SK-N-SH treated with all-trans-retinoic acid at 6 μM for 48 hours (cell line): ENCODE results near the gene FBXW4.
"Not testable (repeated sequence)": the region's sequence is repeated elsewhere in the genome, so short reads cannot be mapped to it uniquely, and the experiment has no call there.

Source experiments
- ATAC-seq: fragments of 200-7000 bp; cut with Tn5 transposase; 3 replicates; pipeline ENCODE4 v1.9.1; 2020; ENCODE audit warnings: mild to moderate bottlenecking, moderate library complexity
- ARNTL ChIP-seq: fragments of 450-650 bp; formaldehyde crosslinking; IDR thresholded peaks from 2 replicates; pipeline ENCODE4 v1.5.0; 2020; ENCODE audit warnings: low read depth, mild to moderate bottlenecking, moderate library complexity, borderline replicate concordance
- BACH2 ChIP-seq: fragments of 250-450 bp; sonication (Bioruptor Pico); IDR thresholded peaks from 2 replicates; pipeline ENCODE4 v1.9.0; 2021; ENCODE audit warnings: mild to moderate bottlenecking, borderline replicate concordance
- ESRRG ChIP-seq: fragments of 250-450 bp; sonication (Bioruptor Pico); IDR thresholded peaks from 2 replicates; pipeline ENCODE4 v1.6.1; 2021; ENCODE audit warnings: mild to moderate bottlenecking
- GLIS3 ChIP-seq: fragments of 250-450 bp; sonication (Bioruptor Pico); IDR thresholded peaks from 2 replicates; pipeline ENCODE4 v1.5.0; 2020; ENCODE audit warnings: mild to moderate bottlenecking, moderate library complexity
- ISL1 ChIP-seq: fragments of 250-450 bp; sonication (Bioruptor Pico); IDR thresholded peaks from 2 replicates; pipeline ENCODE4 v2.1.2; 2022; ENCODE audit warnings: mild to moderate bottlenecking, moderate library complexity
- OSR1 ChIP-seq: fragments of 250-450 bp; sonication (Bioruptor Pico); IDR thresholded peaks from 2 replicates; pipeline ENCODE4 v1.8.0; 2022; ENCODE audit warnings: moderate library complexity, mild to moderate bottlenecking, inconsistent platforms
- RARB ChIP-seq: fragments of 250-450 bp; sonication (Bioruptor Pico); IDR thresholded peaks from 2 replicates; pipeline ENCODE4 v1.8.0; 2021; ENCODE audit warnings: mild to moderate bottlenecking, moderate library complexity
- SNAI2 ChIP-seq: fragments of 250-450 bp; sonication (Bioruptor Pico); IDR thresholded peaks from 2 replicates; pipeline ENCODE4 v1.5.0; 2020; ENCODE audit warnings: mild to moderate bottlenecking, moderate library complexity
- TCF4 ChIP-seq: fragments of 250-450 bp; sonication (Bioruptor Pico); IDR thresholded peaks from 2 replicates; pipeline ENCODE4 v1.8.0; 2021; ENCODE audit warnings: mild to moderate bottlenecking, moderate library complexity, borderline replicate concordance
- TOX ChIP-seq: fragments of 250-450 bp; sonication (Bioruptor Pico); IDR thresholded peaks from 2 replicates; pipeline ENCODE4 v1.8.0; 2021; ENCODE audit warnings: mild to moderate bottlenecking, moderate library complexity, borderline replicate concordance
- ZC3H10 ChIP-seq: fragments of 250-450 bp; sonication (Bioruptor Pico); IDR thresholded peaks from 2 replicates; pipeline ENCODE4 v1.5.1; 2021; ENCODE audit warnings: mild to moderate bottlenecking, moderate library complexity
- ZFP30 ChIP-seq: fragments of 450-650 bp; formaldehyde crosslinking; IDR thresholded peaks from 2 replicates; pipeline ENCODE4 v1.5.0; 2022; ENCODE audit warnings: mild to moderate bottlenecking, moderate library complexity
- ZNF565 ChIP-seq: fragments of 450-650 bp; formaldehyde crosslinking; conservative IDR thresholded peaks from 2 replicates; pipeline ENCODE4 v1.5.0; 2020; ENCODE audit warnings: low read depth, mild to moderate bottlenecking, moderate library complexity
- TF ChIP-seq, protein P1 (sequence below): fragments of 250-450 bp; sonication (Bioruptor Pico); IDR thresholded peaks from 2 replicates; pipeline ENCODE4 v1.8.0; 2020; ENCODE audit warnings: mild to moderate bottlenecking, moderate library complexity, borderline replicate concordance
- TF ChIP-seq, protein P2 (sequence below): fragments of 250-450 bp; sonication (Bioruptor Pico); IDR thresholded peaks from 2 replicates; pipeline ENCODE4 v1.5.1; 2020; ENCODE audit warnings: low read depth, mild to moderate bottlenecking, moderate library complexity
- TF ChIP-seq, protein P3 (sequence below): fragments of 250-450 bp; sonication (Bioruptor Pico); IDR thresholded peaks from 2 replicates; pipeline ENCODE4 v1.5.0; 2020; ENCODE audit warnings: mild to moderate bottlenecking, moderate library complexity

The FBXW4 gene

DNA sequence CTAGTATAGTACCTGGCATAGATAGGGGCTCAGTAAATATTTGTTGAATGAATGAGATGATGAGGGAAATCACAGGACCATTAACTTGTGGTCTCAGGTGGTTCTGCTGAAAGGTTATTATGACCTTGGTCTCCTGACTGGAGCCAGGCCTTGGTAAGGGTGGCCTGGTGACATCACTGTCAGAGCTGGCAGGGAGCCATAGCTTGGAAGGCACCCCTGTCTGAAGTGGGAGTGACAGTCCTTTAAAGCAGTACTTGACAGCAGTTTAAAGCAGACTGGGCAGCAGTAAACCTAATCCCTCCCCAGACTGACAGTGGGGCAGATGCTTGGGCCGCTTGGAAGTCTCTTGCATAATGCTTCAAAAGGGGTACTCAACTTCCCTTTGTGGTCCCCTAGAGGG lies 93.4 kb downstream of the FBXW4 start (continued):
- TF ChIP-seq TCF4 (CRISPR knock-in tag): no peak
- no peak for TF ChIP-seq RARB
- no peak for TF ChIP-seq GLIS3 (CRISPR knock-in tag)

DNA sequence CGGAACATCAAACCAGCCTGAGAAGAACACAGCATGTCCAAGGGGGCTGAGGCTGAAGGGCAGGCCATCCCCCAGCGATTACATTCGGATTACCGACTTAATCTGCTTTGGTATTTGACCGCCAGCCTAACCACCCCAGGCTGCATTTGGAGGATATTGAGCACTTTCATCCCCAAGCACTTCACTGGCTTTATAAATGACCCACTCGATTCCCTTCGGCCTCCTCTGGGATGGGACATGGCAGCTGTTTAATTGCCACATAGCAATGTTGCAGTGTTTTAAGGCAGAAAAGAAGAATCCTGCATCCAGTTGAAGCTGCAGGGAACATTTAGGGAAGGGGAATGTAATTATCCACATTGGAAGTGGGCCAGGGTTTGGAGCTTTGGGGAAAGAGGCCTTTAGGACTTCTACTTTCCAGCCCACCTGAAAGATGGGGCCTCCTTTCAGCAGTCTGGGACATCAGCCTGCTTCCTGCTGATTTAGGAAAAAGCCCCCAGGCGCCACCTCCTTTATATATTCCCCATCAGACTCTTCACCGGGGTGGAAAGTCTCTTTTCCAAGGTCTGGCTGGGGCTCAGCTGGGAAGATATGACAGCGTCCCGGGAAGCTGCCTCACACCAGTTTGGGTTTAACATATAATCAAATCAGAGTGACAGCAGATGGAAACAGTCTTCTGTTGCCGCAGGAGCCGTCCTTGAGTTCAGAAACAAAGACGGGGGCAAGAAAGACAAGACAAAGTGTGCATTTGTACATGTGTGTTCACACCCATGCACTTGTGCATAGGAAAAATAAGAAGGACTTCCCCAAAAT lies 97.7 kb downstream of the FBXW4 start:
- ATAC-seq: no peak
- TF ChIP-seq TOX (CRISPR knock-in tag) (no peak), ARNTL (CRISPR knock-in tag) (no peak), GLIS3 (CRISPR knock-in tag) (no peak), ZNF565 (no peak), BACH2 (CRISPR knock-in tag) (no peak)
- TF ChIP-seq, protein P1, sequence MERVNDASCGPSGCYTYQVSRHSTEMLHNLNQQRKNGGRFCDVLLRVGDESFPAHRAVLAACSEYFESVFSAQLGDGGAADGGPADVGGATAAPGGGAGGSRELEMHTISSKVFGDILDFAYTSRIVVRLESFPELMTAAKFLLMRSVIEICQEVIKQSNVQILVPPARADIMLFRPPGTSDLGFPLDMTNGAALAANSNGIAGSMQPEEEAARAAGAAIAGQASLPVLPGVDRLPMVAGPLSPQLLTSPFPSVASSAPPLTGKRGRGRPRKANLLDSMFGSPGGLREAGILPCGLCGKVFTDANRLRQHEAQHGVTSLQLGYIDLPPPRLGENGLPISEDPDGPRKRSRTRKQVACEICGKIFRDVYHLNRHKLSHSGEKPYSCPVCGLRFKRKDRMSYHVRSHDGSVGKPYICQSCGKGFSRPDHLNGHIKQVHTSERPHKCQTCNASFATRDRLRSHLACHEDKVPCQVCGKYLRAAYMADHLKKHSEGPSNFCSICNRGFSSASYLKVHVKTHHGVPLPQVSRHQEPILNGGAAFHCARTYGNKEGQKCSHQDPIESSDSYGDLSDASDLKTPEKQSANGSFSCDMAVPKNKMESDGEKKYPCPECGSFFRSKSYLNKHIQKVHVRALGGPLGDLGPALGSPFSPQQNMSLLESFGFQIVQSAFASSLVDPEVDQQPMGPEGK: no peak
- TF ChIP-seq, all 23 proteins: peak for 0

DNA sequence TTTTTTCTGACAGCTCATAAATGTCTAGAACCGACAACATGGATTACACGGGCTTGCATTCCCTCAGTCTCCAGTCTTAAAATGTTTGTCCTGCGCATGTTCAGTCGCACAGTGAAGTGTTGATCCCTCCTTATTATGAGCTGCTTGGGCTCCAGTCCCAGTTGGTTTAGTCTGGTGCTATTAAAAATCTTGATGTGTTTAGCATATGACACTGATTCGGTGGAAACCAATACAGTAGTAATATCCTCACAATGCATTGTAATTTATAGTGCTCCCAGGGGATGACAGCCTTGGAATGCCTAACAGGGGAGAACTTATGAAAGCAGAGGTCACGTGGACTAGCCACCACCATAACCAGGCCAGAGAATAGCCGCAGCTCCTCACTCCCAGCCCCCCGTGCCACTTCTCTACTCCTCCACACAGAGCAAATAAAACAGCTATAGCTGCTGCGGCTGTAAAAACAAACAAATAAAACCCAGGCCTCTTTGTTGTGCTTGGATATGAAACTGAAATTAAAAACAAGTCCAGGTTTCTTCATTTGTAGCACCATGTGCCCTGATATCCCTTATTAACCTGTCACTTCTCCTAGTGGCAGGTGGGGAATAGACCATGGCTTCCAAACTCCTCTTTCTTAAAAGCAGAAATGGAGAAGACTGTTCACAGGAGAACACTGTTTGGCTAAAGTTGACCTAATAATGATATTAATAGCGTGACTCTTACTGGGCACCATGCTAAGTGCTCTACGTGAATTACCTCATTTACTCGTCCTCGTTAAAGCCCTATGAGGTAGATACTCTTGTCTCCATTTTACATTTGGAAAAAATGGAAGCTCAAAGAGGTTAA lies 99.2 kb downstream of the FBXW4 start:
- no peak for TF ChIP-seq GLIS3 (CRISPR knock-in tag)
- TF ChIP-seq ARNTL (CRISPR knock-in tag): no peak
- no peak for TF ChIP-seq BACH2 (CRISPR knock-in tag)
- TF ChIP-seq ZNF565: no peak
- TF ChIP-seq ZC3H10 (CRISPR knock-in tag): no peak
- TF ChIP-seq ZFP30: no peak
- no peak for TF ChIP-seq OSR1 (CRISPR knock-in tag)
- TF ChIP-seq SNAI2 (CRISPR knock-in tag): no peak
- no peak for TF ChIP-seq ESRRG (CRISPR knock-in tag)
- no peak for TF ChIP-seq ISL1
- TF ChIP-seq, protein P2, sequence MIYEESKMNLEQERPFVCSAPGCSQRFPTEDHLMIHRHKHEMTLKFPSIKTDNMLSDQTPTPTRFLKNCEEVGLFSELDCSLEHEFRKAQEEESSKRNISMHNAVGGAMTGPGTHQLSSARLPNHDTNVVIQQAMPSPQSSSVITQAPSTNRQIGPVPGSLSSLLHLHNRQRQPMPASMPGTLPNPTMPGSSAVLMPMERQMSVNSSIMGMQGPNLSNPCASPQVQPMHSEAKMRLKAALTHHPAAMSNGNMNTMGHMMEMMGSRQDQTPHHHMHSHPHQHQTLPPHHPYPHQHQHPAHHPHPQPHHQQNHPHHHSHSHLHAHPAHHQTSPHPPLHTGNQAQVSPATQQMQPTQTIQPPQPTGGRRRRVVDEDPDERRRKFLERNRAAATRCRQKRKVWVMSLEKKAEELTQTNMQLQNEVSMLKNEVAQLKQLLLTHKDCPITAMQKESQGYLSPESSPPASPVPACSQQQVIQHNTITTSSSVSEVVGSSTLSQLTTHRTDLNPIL (CRISPR knock-in tag): no peak
- TF ChIP-seq, protein P1: no peak
- ATAC-seq: no peak

DNA sequence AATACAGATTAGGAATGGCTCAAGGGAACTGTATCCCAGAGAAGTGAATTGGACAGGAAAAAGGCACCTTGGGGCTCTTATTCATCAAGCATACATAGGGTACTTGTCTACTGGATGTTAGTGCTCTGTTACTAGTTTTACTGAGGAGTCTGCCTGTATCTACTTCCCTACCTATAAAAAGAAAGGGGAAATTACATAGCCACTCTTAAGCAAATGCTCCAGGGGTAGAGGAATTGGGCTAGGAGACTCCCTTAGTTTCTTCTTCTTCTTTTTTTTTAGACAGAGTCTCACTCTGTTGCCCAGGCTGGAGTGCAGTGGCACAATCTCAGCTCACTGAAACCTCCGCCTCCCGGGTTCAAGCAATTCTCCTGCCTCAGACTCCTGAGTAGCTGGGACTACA lies 101.6 kb downstream of the FBXW4 start:
- ATAC-seq: not testable (repeated sequence)

DNA sequence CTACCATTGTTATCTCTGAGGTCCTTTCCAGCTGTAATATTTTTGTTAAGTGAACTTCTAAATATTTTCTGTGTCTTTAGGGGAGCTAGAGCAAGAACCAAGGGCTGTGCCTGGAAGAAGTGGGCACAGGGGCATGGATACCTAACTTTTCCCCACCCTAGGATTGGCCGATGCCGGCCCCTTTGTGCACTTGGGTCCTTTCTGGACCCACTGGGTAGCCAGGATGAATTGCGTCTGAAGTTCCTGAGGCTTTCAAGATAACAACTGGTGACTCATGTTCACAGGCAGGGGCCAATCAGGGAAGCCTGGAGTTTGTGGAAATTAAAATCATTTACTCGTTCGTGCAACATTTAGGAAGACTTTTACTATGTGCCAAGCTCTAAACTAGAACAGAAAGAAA lies 106.1 kb downstream of the FBXW4 start:
- peak; percentile 64 for ATAC-seq
- TF ChIP-seq TCF4 (CRISPR knock-in tag) (no peak), ZC3H10 (CRISPR knock-in tag) (no peak), OSR1 (CRISPR knock-in tag) (no peak), ARNTL (CRISPR knock-in tag) (no peak), ZNF565 (no peak)
- TF ChIP-seq, protein P3, sequence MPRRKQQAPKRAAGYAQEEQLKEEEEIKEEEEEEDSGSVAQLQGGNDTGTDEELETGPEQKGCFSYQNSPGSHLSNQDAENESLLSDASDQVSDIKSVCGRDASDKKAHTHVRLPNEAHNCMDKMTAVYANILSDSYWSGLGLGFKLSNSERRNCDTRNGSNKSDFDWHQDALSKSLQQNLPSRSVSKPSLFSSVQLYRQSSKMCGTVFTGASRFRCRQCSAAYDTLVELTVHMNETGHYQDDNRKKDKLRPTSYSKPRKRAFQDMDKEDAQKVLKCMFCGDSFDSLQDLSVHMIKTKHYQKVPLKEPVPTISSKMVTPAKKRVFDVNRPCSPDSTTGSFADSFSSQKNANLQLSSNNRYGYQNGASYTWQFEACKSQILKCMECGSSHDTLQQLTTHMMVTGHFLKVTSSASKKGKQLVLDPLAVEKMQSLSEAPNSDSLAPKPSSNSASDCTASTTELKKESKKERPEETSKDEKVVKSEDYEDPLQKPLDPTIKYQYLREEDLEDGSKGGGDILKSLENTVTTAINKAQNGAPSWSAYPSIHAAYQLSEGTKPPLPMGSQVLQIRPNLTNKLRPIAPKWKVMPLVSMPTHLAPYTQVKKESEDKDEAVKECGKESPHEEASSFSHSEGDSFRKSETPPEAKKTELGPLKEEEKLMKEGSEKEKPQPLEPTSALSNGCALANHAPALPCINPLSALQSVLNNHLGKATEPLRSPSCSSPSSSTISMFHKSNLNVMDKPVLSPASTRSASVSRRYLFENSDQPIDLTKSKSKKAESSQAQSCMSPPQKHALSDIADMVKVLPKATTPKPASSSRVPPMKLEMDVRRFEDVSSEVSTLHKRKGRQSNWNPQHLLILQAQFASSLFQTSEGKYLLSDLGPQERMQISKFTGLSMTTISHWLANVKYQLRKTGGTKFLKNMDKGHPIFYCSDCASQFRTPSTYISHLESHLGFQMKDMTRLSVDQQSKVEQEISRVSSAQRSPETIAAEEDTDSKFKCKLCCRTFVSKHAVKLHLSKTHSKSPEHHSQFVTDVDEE (CRISPR knock-in tag): no peak
